H4 (cell line): ENCODE measurements around the gene MAP1LC3A. TPM values are rescaled to one million over a fixed set of nuclear protein-coding genes. Genes with fewer than 3 reads are reported as not detected.

Source experiments
- DNase-seq: peaks from one replicate; pipeline ENCODE4 v3.0.0-alpha.2; 2015; ENCODE audit warnings: low spot score
- total RNA-seq: library from RNA; depleted of rRNA; stranded (reverse); fragments of >200 nt; shearing (Covaris generic); gene quantifications from 2 replicates; pipeline ENCODE4 v1.2.3, GENCODE V29; 2014

Gene MAP1LC3A
- total RNA-seq, 1 experiment from 2014 or later = 12.4 TPM

DNA sequence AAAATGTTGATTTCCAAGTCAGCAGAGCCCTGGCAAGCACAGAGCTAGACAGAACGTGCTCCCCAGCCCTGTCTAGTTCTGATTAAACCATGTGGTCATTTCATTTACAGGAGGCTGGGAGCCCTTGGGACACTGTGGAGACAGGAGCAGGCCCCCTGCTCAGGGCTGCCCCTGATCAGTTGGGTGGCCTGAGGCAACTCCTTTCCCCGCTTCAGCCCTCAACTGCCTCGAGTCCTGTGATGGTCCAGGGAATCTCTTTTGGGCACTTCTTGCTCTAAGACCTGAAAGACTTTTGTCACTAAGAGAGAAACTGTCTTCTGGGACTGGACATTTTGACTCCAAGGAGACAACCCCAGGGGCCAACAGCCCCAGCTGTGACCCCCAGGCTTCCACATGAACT lies 28.8 kb upstream of the MAP1LC3A start:
- DNase-seq = no peak

DNA sequence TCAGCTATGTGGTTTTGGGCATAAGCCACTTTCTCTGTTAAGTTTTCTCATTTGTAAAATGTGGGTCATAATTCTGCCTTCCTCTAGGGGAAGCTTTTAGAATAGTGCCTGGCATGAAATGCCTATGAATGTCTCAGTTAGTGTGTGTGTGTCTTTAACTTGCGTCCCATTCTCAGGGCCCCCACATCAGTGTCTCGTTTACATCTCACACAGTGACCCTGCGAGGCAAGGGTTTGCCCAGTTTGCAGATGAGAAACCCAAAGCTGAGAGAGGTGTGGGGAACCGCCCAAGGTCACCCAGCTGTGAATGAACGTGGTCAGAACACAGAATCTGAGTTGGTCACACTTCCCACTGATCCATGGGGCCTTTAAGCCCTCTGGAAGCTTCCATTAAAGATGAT lies 28.2 kb upstream of the MAP1LC3A start:
- DNase-seq = no peak

DNA sequence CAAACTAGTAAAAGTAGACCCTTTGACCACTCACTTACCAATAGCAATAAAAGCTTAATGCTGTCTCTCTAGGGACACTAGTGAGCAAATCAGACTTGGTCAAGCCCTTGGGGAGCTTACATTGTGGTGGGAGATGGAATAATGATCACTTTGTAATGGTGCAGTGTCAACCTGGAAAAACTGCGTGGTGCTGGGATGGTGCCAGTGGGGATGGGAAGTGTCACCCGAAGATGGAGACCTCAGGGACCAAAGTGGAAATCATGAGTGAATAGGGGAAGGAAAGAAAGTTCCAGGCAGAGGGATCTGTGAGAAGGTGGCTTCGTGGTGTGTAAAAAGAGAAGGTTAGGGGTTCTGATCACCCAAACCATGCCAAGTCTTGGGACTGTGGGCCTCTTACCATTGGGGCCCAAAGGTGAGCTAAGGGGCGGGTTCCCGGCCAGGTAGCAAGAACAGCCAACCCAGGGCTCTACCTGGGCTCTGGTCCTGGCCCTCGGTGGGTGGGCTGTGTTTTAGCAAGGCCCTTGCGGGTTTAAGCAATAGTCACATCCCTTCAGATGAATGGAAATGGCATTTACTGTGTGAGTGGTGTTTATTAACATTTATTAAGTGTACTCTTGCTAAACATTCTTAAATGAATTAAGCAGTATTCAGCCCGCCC lies 26.8 kb upstream of the MAP1LC3A start:
- no peak for DNase-seq

DNA sequence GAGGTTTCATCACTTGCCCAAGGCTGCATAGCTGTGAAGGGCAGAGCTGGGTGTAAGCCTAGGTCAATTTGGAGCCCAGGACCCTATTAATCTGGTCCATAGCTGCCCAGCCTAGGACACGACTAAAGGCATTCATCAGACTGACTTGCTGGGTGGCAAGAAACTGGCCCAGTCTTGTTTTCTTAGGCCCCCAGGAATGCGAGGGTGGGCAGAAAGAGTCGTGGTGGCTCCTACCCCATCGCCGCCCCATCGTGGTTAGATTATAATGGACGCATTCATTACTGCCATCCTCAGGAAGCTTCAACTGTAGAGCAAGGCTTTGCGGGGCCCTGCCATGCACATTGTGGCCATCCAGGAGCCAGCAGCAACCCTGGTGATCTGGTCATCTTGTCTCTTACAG lies 26.2 kb upstream of the MAP1LC3A start:
- no peak for DNase-seq

DNA sequence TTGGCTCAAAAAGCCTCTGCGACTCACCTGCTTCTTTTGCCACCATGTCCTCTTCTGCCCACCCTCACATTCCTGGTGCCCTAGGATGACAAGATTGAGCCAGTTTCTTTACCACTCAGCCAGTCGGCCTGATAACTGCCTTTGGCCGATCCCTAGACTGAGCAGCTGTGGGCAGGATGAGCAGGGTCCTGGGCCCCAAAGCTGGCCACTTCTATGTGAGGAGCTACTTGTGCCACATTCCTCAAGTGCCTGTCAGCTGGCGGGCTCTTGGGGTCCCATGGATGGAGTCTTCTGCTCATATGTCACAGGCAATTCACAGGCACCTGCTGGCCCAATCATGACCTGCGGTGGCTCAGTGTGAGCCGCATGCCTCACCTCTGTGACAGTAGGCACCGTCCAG lies 25.8 kb upstream of the MAP1LC3A start:
- DNase-seq = no peak

DNA sequence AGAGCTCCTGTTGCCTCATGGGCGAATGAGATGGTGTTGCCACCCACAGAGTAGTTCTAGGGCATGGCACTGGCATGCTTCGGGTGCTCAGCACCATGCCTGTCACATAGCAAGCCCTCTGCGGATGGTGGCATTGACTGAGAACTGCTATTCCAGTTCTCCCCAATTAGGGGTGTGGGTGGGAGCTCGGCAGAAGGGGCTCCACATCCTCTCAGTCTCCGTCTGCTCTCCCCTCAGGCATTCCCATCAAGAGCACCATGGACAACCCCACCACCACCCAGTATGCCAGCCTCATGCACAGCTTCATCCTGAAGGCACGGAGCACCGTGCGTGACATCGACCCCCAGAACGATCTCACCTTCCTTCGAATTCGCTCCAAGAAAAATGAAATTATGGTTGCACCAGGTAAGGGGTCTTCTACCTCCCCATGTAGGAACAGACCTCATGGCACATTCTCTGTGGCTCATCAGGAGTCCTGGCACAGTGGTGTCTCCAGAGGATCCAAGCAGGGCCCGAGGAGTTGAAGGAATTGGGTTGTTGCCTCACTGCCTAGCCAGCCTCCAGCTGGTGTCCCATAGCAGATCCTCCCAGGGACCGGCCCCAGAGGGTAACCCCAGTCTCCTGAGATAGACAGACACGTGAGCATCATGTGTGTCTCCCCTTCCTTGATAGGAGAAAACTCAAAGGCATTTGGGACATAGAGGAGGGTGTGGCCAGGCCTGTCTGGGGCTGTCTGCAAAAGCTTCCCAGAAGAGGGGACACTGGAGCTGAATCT lies 23.9 kb upstream of the MAP1LC3A start:
- DNase-seq = no peak

DNA sequence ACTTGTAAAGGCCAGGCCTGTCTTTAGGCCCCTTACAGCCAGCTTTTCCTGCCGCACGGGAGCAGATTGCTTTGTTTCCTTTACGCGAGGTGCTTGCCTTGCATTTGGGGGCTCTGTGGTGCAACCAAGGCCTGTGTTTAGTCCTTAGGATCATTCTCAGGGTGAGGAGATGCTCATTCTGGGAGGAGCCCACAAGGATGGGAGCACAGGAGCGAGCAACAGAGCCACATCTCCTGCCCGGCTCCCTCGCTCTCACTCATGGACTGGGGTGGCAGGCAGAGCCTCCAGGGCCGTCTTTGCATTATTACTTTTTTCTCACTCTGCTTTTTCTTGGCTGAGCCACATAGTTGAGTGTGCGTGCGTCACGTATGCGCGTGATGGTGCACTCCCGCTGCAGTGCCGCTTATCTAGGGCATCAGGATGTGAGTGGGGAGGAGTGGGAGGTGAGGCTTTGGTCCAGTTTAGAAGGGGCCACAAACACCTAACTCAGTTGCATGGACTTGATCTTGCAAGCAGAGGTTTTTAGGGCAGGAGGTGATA lies 23.1 kb upstream of the MAP1LC3A start:
- no peak for DNase-seq

DNA sequence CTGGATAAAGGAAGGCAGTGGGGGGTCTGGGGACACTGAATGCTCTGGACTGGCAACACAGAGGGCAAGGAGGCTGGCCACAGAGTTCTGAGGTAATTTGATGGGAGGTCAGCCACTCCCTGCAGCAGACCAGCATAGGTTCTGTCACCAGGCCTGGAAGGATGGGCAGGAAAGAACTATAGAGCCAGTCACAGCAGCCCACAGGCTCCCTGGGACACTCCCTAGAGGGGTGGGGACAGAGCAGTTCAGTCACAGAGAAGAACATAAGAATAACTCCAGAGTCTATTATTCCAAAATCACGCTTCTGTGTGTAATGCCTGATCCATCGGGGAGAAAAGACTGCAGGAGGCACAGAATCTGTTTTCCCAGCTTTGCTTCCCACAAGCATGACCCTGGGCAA lies 22.7 kb upstream of the MAP1LC3A start:
- no peak for DNase-seq

DNA sequence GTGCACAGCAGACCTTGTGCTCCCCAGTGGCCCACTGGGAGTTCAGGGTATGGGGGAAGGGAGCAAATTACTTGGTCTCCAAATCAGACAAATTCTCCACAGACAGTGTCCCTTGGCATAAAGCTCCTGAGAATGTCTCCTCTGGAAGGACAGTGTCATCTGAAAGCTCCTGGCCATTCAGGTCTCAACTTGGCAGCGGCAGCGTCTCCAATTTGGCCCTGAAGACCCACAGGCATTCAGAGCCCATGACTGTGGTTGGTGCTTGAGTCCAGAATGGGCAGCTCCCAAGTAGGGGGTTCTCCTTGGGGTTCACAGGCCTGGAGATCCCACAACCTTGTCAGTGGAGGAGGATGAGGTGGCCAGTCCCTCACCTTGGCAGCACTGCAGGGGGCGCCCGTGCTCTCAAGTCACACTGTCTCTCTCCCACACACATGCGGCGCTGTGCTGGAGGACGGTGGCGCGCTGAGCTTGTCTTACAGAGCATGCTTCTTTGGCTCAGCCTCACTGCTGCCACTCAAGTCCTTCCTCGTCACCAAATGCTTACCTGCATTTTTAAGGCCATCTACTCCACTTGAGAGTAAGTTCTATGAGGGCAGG lies 21.6 kb upstream of the MAP1LC3A start:
- DNase-seq = no peak

DNA sequence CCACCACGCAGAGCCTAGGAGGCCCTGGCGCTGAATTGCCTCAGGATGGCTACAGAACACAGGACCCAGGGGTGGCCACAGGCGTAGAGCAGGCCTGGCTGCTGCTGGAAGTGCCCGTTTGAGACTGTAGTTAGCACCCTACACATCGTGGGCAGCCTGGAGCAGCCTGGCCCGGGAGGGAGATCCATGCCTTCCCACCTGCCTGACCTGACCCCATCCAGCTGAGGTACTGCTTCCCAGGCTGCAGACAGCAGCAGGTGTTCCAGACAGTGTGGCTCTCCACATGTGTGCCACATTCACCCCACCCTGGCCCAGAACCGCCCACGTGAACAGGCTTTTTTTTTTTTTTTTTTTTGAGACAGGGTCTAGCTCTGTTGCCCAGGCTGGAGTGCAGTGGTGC lies 20.9 kb upstream of the MAP1LC3A start:
- DNase-seq = no peak

DNA sequence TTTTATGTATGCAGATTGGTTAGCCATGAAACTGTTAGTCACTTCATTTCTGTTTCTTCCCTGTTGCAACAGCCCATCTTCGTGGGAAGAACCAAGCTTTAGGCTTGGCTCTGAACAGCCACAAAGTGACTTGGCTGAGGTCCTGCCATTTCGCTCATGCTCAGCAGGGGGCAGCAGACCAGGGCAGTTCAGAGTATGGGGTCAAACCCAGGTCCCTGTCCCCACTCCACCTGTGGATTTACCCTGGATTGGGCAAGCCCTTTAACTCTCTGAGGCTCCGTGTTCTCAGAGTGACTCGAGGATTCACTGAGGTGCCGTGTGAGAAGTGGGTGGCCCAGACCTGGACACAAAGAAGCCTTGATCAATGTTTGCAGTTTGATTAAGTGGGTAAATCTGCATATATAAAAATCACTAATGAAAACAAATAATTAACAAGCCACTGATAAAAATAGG lies 19.8 kb upstream of the MAP1LC3A start:
- no peak for DNase-seq

DNA sequence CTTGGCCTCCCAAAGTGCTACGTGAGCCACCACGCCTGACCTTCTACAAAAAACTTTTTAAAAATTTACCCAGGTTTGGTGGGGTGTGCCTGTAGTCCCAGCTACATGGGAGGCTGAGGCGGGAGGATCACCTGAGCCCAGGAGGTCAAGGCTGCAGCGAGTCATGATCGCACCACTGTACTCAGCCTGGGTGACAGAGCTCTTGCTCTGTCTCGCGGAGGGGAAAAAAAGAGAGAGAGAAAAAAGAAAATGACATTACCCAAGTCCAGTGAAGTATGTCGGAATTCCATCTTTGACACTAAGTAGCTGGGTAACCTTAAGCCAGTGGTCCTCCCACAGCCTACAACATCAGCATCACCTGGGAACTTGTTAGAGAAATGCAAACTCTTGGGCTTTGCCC lies 18.8 kb upstream of the MAP1LC3A start:
- no peak for DNase-seq

DNA sequence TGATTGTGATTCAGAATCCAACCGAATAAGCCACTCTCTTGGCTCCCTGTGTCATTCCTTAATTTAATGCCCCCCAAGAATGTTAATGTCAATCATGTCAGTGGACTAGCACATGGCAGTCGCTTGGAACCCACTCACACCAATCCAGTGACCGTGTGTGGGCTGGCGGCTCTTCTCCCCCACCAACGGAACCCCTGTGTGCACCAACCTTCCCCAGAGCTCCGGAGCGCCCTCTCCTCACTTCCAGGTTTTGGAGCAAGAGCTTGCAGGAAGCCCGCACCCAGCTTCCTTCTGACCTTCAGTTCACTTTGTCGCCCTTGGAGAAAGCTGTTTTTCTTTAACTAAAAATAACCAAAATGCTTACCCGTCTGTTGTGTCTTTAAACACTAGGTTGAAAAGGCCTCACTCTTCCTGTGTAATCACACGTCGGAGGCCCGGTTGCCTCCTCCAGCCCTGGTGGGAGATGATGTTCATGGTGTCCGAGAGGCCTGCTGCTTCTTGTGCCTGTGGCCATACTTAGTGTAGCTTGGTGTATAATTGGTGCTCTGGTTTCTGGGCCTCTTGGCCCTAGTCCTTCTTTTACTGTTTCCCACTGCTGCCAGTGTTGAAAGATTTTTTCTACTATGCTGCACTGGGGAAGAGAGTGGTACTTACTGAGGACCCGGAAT lies 17.8 kb upstream of the MAP1LC3A start:
- no peak for DNase-seq

DNA sequence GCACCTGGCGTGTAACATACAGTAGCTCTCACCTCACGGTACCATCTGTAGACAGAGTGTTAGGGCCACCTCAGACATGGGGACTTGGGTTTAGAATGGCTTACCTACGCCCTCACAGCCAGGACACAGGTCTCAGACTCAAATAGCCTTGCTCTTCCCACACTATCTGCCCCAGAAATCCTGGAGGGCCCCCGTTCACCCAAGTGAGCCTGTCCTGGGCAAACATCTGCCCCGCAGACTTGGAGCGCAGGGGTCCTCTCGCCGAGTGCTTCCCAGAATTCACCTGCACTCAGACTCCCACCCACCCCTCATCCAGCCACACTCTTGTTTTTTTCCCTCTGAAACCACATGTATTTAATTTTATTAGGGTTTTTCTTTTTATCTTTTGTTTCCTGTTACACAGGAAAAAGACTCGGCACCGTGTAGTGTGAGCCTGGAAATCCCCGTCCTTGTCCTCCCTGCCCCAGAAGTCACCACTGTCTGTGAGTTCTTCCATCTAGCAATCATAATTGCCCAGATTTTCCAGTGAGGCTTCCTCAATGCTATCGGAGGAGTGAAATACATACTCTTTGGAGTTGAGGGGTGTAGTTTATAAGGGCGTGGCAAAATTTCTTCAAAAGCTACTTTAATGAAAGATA lies 17.1 kb upstream of the MAP1LC3A start:
- no peak for DNase-seq

DNA sequence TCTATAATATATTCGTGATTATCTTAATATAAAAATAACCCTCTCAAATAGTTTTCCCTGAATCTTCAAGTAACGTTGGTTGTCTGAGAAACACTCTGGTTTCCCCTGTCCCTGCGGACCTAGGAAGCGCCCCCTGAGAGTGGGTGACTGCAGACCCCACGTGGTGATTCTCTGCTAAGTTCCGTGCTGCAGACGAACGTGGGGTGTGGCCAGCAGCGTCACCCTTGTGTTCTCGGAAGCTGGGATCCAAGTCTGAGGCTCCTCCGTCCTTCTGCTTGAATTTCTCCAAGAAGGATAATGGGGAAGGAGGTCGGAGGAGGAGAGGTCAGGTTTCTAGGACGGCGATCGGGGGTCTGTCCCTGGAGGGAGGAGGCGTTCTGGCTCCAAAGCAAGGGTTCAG lies 16.6 kb upstream of the MAP1LC3A start:
- no peak for DNase-seq

DNA sequence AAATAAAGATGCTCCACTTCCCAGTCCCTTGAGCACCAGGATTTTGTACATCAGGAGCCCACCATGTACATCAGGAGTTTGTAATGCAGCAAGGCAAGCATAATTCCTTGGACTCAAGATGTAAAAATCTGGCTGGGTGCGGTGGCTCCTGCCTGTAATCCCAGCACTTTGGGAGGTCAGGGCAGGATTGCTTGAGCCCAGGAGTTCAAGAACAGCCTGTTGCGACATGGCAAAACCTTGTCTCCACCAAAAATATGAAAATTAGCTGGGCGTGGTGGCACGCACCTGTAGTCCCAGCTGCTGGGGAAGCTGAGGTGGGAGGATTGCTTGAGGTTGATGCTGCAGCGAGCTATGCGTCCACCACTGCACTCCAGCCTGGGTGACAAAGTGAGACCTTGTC lies 16.1 kb upstream of the MAP1LC3A start:
- DNase-seq = no peak

DNA sequence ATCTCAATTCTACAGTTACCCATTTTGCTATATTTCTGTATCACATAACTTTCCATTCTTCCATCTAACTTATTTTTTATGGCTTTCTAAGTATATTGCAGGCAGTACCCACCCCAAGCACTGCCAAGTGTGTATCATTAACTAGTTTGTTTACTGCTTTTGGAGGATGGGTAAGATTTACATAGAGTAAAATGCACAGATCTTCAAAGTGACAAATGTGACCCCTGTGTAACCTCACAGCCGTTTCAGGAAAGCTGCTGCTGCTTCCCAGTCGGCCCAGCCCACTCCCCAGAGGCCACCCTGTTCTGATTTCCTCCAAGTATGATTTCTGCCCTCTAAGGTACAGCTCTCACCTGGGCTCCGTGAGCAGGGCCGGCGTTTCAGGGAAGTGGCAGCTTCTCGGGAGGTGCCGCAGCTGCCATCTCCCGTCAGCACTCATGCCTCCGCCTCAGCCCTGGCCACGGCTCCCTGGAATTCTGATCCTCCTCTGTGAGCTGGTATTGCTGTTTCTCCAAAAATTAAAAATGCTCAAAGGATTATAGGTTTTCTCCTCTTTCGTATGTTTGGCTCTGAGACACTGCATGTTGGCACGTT lies 15.0 kb upstream of the MAP1LC3A start:
- DNase-seq = no peak

DNA sequence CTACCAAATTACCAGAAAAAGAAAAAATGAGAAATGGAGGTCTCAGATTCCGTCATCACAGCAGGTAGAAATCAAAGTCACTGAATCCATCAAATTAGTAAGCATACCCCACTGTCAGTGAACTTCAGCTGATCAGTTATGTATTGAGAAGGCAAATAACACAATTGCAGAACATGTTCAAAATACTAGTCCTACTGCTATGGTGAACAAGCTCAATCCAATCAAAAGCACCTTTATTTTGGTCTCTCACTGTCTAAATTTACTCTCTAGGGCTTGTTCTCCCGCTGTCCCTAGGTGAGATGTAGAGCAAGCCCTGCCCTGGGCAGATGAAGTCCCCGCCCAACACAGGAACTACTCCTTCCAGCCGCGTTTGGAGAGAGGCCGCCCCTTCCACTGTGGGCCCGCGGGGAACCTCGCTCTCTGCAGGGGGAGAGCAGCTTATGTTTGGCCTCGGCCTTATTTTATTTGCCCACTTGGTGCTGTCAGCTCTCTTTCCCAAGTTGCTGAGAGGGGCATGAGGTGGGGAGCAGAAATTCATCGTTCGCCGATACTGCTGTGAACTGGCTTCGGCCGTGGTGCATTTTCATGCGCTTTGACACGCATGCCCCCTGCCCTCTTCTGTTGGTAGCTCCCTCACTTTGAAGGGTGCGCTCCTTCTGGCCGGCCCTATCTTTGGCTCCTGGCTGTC lies 14.3 kb upstream of the MAP1LC3A start:
- no peak for DNase-seq

DNA sequence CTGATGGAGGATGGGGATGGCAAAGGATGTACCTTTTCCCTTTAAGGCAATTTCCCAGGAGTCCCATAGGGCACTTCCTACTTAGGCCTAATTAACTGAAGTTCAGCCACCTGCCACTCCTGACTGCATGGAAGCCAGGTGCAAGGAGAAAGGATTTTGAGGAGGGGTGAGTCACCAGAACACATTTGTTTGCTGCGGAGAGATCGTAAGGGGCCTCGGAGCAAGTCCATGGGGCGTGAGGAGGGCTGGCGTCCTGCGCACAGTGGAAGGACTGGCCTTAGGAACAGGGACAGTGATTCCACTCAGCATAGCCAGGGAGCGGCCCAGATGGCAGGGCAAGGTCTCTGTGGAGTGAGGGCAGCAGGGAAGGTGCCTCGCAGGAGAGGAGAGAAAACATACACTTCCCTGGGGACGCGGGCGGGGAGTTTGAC lies 11.8 kb upstream of the MAP1LC3A start:
- no peak for DNase-seq

DNA sequence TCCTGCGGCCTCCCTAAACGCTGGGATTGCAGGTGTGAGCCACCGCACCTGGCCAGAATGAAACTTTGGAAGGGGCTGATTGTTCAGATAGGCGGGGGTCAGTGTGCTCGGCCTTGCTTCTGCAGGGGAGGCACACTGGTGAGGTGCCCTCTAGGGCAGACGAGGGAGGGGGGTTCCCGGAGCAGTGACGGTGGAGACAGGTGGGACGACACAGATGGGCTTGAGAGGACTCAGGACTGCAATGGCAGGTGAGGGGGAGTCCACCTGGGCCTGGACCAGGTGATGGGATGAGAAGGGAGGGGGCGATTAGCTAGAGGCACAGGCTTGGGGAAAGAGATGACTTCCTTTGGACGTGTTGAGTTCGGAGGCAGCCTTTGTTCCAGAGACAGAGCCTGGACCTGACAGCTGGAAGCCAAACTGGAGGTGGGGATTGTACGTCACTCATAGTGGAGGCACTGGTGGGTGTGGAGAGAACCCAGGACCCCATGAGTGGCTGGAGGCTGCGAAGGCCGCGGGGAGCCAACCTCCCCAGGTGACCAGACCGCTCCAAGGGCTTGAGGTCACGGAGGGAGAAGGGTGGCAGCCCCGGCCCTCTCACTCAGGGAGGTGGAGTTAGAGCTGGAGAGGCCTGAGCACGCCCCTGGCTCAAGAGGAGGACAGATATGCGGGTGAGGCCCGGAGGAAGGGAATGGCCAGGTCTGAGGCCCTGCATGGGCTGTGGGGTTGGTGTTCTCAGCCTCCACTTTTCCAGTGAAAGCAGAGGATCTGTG lies 10.5 kb upstream of the MAP1LC3A start:
- no peak for DNase-seq
